Activated gamma-delta T cell treated with Interleukin-2 at 50 U/mL for 16 hours (primary cell): Measurements from ENCODE around the gene SPRR2F.

Experiments
- DNase-seq: peaks from one replicate; pipeline ENCODE4 v3.0.0-alpha.2; 2020

The SPRR2F gene

DNA sequence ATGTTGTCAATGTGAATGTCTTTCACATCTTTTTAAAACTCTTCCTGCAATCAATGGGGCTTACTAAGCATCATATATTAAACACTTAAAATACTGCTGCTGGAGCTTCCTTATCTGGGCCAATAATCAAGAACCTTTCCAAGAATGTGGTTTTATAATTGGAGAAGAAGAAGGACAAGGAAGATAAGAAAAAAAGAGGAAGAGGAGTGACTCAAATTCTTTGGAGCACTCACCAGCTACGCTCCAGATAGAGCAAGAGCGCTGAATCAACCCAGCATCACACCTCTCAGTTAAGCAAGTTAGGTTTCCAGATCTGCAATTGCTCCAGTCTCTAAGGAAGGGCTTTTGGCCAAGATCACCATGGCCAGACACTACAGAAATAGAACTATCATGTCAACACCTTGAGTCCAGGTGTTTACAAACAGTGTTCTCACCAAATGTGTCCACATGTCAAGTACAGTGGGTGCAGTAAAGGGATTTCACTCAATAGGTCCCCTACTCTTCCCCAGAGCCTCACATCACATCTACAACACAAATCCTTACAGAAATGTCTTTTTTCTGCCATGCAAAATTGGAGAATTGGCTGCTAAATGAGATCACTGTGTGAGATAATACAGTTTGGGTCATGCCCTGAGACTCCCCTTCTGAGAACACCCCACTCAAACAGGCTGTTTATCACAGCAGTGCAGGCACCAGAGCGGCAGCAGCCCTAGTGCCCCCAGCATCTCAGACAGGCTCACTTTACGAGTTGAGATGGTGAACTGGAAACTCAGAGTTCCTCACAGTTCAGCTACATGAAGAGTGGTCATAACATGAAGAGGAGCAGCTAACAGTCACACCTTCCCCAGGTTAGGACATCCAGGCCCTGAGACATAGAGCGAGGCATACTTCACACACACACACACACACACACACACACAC lies 40.2 kb downstream of the SPRR2F start:
- no peak for DNase-seq

DNA sequence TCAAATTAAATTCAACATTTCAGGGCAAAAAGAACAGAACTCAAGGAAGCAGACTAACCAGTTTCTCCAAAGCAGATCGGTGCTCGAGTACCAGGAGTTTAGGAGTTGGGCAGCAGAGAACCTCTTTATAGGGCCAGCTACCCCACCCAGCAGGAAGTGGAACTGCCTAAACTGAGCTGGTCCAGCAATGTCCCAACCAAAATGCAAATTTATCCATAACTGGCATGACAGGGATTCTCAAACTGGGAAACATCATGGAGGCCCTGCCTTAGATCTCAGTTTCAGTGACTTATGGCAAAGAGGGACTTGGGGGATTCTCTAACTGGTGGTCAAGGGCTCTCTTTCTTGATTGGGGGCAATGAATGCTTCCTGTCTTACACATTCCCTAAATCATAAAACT lies 41.8 kb downstream of the SPRR2F start, which contains the start of gene SPRR2B:
SPRR2B (minus strand) TSS at position 101 of the 400 bp plus-strand sequence. CDS start 772 bp downstream, outside the sequence.
- no peak for DNase-seq

DNA sequence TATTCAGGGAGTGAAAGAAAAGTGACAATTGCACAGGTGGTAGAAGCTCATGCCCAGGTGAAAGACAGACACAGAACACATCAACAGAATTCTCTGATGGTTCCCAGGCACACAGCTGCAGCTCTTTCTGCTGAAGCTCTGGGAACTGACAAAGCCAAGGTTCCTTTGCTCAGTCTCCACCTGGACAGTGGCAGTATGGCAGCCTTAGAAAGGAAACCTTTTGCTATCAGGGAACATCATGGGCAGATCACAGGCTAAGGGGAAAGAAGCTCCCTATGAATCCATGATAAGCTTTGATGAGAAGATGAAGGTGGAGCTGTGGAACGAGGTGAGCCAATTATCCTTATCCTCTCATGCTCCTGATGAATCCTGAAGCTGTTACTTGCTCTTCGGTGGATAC lies 43.1 kb downstream of the SPRR2F start:
- DNase-seq = no peak
